Esophagus squamous epithelium (tissue), 5 donors: ENCODE measurements around the gene TMEM202. TPM values are rescaled to one million over a fixed set of nuclear protein-coding genes. Genes with fewer than 3 reads are reported as not detected.

ENCODE experiments used
- DNase-seq: peaks from one replicate; lab custom pipeline; 2025; lab: John Stamatoyannopoulos, UW
- H3K27ac ChIP-seq, 4 donors: fragments of 200-600 bp; sonication (generic); one replicate each; pipeline ENCODE4 v1.5.1; 2016 to 2019; ENCODE audit warnings: mild to moderate bottlenecking in 1 of 4
- H3K27me3 ChIP-seq, 4 donors: fragments of 200-600 bp; sonication (generic); 1 replicate in 3 of 4; 2 replicates in 1 of 4; pipeline versions ENCODE4 v1.5.1 to v1.6.0; 2017 to 2021; ENCODE audit warnings: antibody characterized with exemption in 1 of 4
- H3K36me3 ChIP-seq, 3 donors: fragments of 200-600 bp; sonication (generic); one replicate each; pipeline ENCODE4 v1.5.1; 2016 to 2019
- H3K4me1 ChIP-seq, 3 donors: fragments of 200-600 bp; sonication (generic); one replicate each; pipeline ENCODE4 v1.5.1; 2017 to 2019
- H3K4me3 ChIP-seq, 4 donors: fragments of 200-600 bp; sonication (generic); 1 replicate in 3 of 4; 2 replicates in 1 of 4; pipeline ENCODE4 v1.5.1; 2016 to 2019; ENCODE audit warnings: mild to moderate bottlenecking in 2 of 4, moderate library complexity in 1 of 4
- H3K9me3 ChIP-seq, 3 donors: fragments of 200-600 bp; sonication (generic); one replicate each; pipeline ENCODE4 v1.5.1; 2016 to 2019
- POLR2A ChIP-seq, 4 donors: fragments of 450-650 bp; IDR thresholded peaks; one replicate each; pipeline ENCODE4 v1.6.1; 2017; ENCODE audit warnings: antibody characterized with exemption in 4 of 4, mild to moderate bottlenecking in 4 of 4, moderate library complexity in 3 of 4
- WGBS, 2 donors: methylation state at CpG; one replicate each; pipeline ENCODE4 v1.1.5; 2018; 5-methylcytosine and 5-hydroxymethylcytosine counted together
- intact Hi-C: fragments of 100-400 bp; cut with DNase I; formaldehyde crosslinking; loops from one replicate; pipeline ENCODE4 v1.15.0; 2022
- total RNA-seq, 4 donors: library from RNA; depleted of rRNA; stranded (reverse); fragments of >200 nt; gene quantifications; one replicate each; pipeline ENCODE4 v1.1.0, GENCODE V29; 2016
- TF ChIP-seq, protein P1 (sequence below), 6 experiments: fragments of 450-650 bp in 4 of 6; fragments of 200-600 bp in 2 of 6; sonication (generic) in 2 of 6; IDR thresholded peaks; one replicate each; pipeline ENCODE4 v1.5.1; 2016 to 2019; ENCODE audit warnings: antibody characterized with exemption in 6 of 6, mild to moderate bottlenecking in 4 of 6, moderate library complexity in 4 of 6
- donor health status: DM: yes; HTN: yes; CAD: no.

Gene TMEM202
- total RNA-seq, 4 donors from 2014 or later: not detected

DNA sequence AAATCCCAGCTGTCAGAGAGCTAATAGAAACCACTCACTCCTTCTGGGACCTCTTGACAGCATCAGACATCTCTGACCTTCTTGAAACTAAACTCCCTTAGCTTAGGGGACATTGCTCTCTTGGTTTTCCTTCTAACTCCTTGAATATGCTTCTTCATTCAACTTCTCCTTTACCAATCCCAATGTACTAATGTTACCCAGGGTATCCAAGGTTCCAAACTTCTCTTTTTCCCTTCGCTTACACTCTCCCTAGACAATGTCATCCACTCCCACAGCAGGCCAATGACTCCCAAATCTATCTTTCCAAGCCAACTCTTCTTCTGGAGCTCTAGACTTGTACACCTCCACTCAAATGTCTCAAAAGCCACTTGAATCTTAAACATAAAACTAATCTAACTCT lies 36.9 kb upstream of the TMEM202 start:
- H3K4me3 ChIP-seq: no peak overlapping the region
- no peaks in the 10 kb centered on the region for H3K9me3 ChIP-seq
- H3K36me3 ChIP-seq: peaks cover 0 to 15% (median 4%) of the 10 kb centered on the region in 3 donors
- H3K4me1 ChIP-seq: peaks cover 0 to 39% (median 17%) of the 10 kb centered on the region in 3 donors
- no peak overlapping the region for H3K27ac ChIP-seq
- no peak for DNase-seq
- H3K27me3 ChIP-seq: no peaks in the 10 kb centered on the region
- intact Hi-C loops: no loop called here
- 89 to 95% methylated on average over 1 of the region's 1 CpG for WGBS, 2 donors
- TF ChIP-seq, protein P1, sequence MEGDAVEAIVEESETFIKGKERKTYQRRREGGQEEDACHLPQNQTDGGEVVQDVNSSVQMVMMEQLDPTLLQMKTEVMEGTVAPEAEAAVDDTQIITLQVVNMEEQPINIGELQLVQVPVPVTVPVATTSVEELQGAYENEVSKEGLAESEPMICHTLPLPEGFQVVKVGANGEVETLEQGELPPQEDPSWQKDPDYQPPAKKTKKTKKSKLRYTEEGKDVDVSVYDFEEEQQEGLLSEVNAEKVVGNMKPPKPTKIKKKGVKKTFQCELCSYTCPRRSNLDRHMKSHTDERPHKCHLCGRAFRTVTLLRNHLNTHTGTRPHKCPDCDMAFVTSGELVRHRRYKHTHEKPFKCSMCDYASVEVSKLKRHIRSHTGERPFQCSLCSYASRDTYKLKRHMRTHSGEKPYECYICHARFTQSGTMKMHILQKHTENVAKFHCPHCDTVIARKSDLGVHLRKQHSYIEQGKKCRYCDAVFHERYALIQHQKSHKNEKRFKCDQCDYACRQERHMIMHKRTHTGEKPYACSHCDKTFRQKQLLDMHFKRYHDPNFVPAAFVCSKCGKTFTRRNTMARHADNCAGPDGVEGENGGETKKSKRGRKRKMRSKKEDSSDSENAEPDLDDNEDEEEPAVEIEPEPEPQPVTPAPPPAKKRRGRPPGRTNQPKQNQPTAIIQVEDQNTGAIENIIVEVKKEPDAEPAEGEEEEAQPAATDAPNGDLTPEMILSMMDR (IDR thresholded peaks at IDR 0.05): no peak
- TF ChIP-seq POLR2A (IDR thresholded peaks at IDR 0.05): no peak

DNA sequence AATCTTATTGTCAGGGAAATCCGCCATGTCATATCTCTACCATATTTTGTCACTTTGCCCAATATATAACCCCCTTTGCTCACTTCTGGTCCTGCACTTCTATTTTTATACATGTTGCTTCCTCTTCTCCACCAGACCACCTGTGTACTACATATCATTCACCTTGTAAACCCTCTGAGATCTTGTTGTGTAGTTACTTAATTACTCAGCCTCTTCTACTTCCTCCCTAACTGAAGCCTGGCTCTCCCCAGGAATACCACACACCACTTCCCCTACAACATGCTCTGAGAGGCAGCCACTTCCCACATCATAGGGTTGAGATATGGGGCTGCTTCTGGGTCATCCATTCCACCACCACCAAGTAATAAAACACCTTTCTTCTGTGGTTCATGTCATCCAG lies 32.3 kb upstream of the TMEM202 start:
- Histone ChIP-seq H3K4me3 (no peak overlapping the region), H3K4me1 (peaks cover 0 to 23% (median 10%) of the 10 kb centered on the region in 3 donors), H3K36me3 (peaks cover 0 to 21% (median 0%) of the 10 kb centered on the region in 3 donors), H3K27ac (no peak overlapping the region), H3K27me3 (no peaks in the 10 kb centered on the region), H3K9me3 (no peaks in the 10 kb centered on the region)
- WGBS, 2 donors: 70 to 84% methylated on average over 1 of the region's 1 CpG
- DNase-seq: no peak
- intact Hi-C loops: no loop called here
- TF ChIP-seq POLR2A (IDR thresholded peaks at IDR 0.05): no peak
- TF ChIP-seq, protein P1 (IDR thresholded peaks at IDR 0.05): no peak

DNA sequence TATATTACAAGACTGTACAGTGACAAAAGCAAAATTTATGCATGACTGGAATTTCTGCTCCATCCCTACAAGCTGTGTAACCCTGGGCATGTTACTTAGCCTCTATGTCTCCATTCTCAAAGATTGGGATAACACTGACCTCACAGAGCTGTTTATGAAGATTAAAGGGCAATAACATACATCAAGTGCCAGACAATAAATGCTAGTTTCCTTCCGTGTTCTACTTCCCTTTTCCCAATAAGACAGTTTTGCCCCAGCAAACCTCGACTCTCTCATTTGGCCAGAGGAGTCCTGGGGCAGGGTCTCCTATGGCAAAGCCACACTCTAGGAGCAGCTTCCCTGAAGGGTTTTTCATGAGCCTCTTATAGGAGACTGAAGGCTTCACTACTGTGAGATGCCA lies 29.8 kb upstream of the TMEM202 start:
- WGBS, 2 donors: 65 to 95% methylated on average over 2 of the region's 2 CpGs
- DNase-seq: no peak
- Histone ChIP-seq H3K27me3 (no peaks in the 10 kb centered on the region), H3K9me3 (no peaks in the 10 kb centered on the region), H3K4me1 (peaks cover 0 to 39% (median 10%) of the 10 kb centered on the region in 3 donors), H3K36me3 (peaks cover 0 to 16% (median 0%) of the 10 kb centered on the region in 3 donors), H3K27ac (peak overlapping the region in 2 of 4 donors; percentile 47 to 57), H3K4me3 (no peak overlapping the region)
- no peak for TF ChIP-seq POLR2A (IDR thresholded peaks at IDR 0.05)
- TF ChIP-seq, protein P1 (IDR thresholded peaks at IDR 0.05): no peak
- intact Hi-C loops: no loop called here

DNA sequence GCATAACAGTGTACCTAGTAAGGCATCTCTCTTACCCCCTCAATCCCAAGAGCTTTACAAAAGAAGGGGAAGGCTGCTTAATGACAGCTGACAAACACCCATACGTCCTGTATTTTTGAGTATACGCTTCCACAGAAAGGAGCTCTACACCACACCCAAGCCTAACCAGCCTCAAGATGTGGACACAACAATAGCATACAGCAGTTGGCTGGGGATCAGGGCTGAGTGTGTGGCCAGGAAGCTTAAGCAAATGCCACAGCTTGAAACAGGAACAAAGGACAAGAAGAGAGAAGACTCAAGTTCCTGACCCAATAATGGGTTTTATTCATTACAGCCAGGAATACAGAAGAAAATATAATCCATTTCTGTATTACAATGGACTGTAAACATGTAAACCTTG lies 29.2 kb upstream of the TMEM202 start:
- no peak for DNase-seq
- H3K27ac ChIP-seq: peak overlapping the region in 2 of 4 donors; percentile 47 to 57
- H3K4me3 ChIP-seq: no peak overlapping the region
- peaks cover 0 to 45% (median 10%) of the 10 kb centered on the region in 3 donors for H3K4me1 ChIP-seq
- no peak for TF ChIP-seq POLR2A (IDR thresholded peaks at IDR 0.05)
- TF ChIP-seq, protein P1 (IDR thresholded peaks at IDR 0.05): no peak
- intact Hi-C loops: no loop called here
- WGBS, 2 donors: 44 to 46% methylated on average over 2 of the region's 2 CpGs
- no peaks in the 10 kb centered on the region for H3K27me3 ChIP-seq
- peaks cover 0 to 16% (median 0%) of the 10 kb centered on the region in 3 donors for H3K36me3 ChIP-seq
- H3K9me3 ChIP-seq: no peaks in the 10 kb centered on the region

DNA sequence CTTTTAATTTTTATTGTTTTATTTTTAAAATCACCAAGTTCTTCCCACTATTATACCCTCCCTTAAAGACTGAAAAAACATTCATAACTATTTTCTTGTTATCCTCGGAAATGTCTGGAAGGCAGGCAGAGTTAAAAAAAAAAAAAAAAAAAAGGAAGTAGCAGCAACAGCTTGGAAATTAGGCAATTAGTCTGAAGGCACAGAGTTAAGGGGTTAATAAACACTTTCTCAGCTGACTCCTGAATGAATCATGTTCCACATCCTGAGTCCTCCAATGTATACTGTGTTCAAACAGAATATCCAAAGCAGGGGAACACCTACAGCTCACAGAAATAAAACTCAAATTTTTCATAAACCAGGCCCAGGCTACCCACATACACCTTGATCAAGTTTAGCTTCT lies 28.1 kb upstream of the TMEM202 start:
- peaks cover 6 to 55% (median 18%) of the 10 kb centered on the region in 3 donors for H3K4me1 ChIP-seq
- no peaks in the 10 kb centered on the region for H3K9me3 ChIP-seq
- no peaks in the 10 kb centered on the region for H3K27me3 ChIP-seq
- TF ChIP-seq POLR2A (IDR thresholded peaks at IDR 0.05): no peak
- TF ChIP-seq, protein P1 (IDR thresholded peaks at IDR 0.05): no peak
- no peak for DNase-seq
- intact Hi-C loops: no loop called here
- no peak overlapping the region for H3K27ac ChIP-seq
- 50 to 62% methylated on average over 1 of the region's 1 CpG for WGBS, 2 donors
- no peak overlapping the region for H3K4me3 ChIP-seq
- peaks cover 0 to 16% (median 0%) of the 10 kb centered on the region in 3 donors for H3K36me3 ChIP-seq
